HTERT RPE-1 (cell line): ENCODE measurements around the gene TBC1D16.

Experiments
- in situ Hi-C: fragments of 300-500 bp; cut with MboI; formaldehyde crosslinking; loops from 4 replicates; pipeline ENCODE4 v1.14.3; 2020; ENCODE audit warnings: low sequenced_read_pairs

The TBC1D16 gene

DNA sequence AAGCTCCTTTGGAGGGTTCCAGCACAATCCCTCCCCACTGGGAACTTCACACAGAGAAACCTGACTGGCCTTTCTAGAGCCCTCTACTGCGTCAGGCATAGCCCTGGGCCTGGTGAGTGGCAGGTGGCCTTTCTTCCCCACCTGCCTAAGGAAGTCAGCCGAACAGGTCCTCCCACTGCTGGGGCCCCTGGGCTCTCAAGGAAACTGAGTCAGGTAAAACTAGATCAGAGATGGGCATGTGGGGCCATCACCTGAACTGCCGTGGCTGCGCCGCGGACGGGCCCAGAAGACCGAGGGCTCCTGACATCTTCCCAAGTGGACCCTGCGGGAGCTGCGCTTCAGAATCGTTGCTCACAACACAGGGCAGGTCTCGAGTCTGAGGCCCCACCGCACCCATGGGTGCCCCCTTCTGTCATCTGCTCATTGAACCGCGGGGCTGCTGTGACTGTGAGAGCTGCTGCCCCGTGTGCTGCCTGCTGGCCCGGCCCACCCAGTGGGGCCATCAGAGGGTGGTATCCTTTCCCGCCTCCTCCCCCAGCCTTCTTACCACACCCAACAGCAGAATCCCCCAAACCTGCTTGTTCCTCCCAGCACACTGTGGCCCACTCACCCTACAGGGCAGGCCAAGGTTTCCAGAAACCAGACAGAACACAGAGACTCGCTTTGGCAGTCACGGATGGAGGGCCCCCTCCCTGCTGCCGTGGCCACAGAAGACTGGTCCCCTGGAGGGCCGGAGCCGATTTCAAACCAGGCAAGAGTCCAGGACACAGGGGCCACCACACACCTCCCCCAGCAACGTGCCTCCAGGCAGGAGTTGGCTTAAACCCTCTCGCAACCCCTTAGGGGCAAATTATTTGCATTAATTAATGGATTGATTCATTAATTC, 81.1 kb downstream of the TBC1D16 start:
- in situ Hi-C loops, result no loop called here

DNA sequence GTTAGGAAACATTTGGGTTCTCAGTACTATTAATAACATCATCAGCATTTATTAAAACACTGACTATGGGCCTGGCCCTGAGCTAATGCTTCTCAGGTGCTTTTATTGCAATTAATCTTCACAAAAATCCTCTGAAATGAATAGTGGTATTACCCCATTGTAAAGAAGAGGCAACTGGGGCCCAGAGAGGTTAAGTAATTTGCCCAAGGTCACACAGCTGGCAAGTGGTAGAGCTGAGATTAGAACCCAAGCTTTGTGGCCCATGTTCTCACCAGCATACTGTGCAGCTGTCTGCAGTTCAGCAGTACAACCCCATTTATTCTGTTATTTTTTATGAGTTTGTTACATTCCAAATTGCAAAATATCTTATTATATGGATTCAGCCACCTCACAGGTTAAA, 82.3 kb downstream of the TBC1D16 start:
- in situ Hi-C loops, result no loop called here

DNA sequence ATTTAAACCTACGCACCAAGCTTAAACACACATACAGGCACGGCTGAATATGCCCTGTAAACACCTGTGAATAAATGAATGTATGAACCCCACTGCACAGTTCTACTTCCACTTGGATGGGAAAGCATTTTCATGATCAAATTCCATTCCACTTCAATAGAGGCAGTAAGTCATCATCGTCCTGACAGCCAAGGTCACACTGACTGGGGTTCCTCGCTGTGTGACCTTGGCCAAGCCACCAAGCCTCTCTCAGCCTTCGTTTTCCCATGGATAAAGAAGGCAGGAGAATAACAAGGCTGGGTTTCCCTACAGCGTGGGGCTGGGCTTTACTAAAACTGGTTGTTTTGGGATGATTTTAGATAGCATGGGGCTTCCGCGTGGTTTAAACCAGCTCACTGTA, 82.8 kb downstream of the TBC1D16 start:
- in situ Hi-C loops, result no loop called here

DNA sequence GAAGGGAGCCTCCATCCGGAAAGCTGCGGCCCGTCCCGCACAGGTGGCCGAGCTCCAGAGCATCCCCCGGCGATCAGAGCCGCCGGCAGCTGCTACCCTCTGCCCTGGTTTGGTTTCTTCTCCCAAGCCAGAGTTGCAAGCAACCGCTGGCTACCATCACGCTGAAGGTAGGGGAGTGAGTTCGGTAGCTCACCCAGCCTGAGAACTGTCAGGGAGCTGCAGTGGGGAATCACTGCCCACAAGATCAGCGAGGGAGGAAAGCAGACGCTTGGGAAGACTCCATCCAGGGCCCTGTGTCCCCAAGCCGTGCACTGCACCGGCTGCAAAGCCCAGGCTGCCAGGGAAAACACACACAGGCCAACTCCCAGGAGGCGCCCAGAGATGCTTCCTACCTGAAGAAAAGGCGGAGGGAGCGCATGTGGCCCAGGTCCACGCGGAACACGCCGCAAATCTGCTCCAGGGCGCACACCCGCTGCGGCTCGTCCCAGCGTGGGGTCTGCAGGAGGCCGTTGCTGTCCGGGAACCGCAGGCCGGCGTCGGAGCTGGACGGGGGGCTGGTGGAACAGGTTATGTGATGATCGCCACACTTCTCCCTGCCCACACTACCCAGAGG, 83.3 kb downstream of the TBC1D16 start:
- in situ Hi-C loops, result no loop called here

DNA sequence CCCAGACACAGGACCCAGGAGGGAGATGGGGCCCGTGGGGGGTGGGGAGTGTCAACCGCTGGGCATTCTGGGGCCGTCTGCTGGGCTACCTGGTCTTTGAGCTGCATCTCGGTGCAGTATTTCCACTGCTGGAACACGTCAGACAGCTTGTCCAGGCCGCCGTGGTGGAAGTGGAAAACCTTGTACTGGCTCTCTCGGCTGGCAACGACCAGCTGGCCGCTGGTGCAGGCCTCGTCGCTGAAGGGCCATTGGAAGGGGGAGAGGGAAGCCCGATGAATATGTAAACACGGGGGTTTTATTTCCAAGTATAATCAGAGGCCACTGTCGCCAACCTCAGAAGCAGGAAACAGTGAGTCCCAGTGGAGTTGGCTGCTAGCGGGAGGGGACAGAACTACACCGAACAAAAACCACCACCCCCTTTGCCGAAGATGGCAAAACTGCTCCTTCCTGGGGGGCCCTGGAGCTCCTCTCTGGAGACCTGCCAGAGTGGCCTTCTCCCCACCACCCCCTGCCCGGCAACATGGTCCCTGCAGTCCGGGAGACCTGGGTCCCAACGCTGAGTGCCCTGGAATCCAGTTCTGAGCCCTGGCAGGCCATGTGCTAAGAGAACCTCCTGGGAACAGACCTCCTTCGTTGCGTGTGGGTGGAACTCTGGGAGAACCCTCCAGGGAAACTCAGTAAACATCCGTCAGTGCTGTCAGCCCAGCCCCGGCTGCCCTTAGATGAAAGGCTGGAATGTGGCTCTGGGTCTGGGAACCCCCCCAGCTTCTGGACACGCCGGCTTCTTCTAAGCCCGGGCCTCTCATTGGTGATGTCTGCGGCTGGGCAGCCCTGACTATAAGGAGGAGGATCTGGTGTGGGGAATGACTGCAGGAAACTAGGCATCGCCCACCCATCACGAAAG, 84.1 kb downstream of the TBC1D16 start:
- in situ Hi-C loops, result no loop called here

DNA sequence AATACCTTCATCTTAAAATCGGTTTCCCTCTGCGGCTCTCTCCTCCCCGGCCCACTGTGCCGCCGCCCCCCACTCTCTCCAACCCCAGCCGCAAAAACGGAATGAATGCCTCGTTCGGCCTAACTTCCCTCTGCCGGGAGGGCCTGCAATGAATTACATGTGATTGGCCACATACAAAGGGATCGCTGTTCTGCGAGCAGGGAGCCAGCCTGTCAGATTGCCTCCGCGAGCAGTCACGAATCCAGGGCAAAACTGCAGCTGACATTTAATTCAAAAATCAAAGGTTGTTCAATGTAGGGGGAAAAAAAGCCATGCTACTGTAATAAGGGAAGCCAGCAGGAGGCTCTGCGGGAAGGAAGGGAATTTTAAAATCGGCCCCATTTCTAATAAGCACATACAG, 84.9 kb downstream of the TBC1D16 start:
- in situ Hi-C loops, result no loop called here

DNA sequence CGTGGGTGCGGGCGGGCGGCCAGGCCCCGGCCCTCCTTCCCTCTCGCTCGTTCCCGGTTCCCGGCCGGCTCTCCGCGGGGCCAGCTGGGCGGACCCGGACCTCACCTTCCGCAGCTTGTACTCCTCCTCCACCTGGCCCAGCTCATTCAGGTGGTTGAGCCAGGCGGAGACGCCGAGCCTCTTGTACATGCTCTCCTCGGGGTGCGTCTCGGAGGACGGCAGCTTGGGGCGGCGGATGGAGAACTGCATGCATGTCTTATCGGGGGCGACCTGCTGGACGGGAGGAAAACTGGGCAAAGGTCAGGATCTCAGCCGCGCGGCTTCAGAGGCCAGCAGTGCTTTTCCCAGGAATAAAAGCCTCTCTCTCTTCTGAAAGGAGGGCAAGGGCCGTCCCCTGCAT, 85.4 kb downstream of the TBC1D16 start:
- in situ Hi-C loops, result no loop called here

DNA sequence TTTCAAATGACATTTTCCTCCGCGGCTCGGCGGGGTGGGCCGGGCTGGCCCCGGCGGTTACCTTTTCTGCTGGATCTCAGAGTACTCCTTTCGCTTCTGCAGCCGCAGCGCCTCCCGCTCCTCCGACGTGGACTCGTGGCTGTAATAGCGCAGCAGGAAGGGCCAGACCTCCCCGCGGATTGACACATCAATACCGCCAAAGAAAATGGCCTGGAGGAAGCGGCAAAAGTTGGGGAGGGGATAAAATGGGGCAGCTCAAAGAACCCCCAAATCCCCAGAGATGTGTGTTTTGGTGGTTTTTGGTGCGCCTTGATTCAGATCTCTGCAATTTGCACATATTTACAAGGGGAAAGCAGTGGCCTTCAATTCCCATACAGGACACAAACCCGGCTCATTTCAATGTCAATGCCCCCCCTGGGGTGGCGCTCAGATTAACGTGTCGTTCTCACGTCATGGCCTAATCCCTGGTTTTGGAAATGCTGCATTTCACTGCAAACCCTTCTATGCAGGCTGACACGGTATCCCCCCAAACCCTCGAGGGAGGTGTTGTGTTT, 85.9 kb downstream of the TBC1D16 start:
- in situ Hi-C loops, result no loop called here

DNA sequence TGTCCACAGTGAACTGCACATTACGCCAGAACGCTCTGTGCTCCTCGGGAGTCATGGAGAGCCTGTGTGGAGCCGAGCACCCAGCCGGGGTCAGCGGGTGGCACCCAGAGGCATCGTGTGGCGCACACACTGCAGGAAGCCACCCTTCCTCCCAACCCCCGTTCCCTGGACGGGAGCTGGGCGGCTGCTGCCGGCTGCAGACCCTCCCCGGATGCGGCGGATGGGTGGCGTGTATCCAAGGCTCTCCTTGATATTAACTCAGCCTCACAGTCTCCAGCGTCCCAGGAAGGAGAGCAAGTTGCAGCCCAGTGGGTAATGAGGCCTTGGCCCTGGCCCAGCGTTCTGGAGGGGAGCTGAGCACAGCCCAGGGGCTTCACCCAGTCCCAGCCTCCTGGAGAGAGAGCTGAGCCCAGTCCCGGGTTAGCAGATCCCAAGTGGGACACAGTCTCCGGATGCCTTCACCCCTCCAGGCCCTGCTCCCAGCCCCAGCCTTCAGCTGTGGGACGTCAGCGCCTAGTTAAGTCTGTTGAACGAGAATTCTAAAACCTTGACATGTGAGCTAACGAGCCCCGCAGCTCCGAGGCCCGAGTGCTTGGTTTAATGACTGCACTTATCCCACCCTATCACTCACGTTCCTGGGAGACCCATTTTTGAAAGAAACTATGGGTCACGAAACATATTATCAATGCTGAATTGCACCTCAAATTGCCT, 86.6 kb downstream of the TBC1D16 start:
- in situ Hi-C loops, result no loop called here

DNA sequence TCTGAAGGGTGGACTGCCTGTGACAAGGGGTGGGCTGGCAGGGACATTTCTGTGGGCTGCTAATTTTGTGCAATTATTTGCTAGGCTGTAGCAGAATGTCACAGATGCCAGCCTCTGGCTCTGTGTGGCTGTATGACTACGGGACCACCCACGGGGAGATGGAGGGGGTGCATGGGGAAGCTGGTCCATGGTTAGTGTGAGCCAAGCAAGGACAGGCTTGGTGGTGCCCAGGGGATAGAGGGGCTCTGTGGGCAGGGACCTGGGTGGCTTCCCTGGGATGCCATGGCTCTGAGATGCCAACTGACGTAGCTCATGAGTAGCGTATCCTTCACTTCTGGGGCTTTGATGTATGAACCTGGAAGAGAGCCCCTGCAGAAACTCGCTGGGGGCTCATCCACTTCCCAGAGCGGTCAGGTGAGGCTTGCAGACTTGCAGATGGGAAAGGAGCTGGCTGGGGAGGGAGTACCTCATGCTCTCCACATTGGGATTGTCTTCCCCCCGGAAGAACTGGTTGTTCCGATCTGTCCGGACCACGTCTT, 87.2 kb downstream of the TBC1D16 start:
- in situ Hi-C loops, result no loop called here

DNA sequence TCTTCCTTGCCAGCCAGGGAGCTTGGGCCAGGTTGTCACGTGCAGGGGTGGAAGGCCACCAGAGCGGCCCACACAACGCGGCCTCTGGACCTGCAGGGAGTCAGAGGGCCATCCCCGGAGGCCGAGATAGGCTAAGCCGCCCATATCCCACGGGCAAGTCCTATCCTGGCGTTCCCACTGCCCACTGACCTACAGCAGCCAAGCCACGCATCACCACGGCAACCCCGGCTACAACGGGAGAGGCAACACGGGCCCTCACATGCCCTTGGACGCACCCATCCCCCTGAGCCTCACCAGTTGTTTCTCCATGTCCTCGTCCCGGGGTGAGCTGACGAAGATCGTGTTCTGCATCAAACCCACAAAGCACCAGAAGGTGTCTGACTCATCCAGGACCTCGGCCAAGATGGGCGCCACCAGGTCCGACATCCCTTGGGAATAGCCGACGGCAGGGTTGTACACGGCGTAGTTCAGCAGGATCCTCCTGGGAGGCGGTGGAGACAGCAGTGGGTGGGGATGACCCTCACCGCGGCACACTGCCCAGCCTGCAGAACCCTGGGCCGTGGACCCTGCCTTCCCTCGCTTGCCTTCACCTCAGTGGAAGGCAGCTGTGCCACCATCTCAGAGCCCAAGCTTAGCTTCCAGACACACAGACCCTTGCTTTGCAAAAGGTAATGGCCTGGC, 88.2 kb downstream of the TBC1D16 start:
- in situ Hi-C loops, result no loop called here

DNA sequence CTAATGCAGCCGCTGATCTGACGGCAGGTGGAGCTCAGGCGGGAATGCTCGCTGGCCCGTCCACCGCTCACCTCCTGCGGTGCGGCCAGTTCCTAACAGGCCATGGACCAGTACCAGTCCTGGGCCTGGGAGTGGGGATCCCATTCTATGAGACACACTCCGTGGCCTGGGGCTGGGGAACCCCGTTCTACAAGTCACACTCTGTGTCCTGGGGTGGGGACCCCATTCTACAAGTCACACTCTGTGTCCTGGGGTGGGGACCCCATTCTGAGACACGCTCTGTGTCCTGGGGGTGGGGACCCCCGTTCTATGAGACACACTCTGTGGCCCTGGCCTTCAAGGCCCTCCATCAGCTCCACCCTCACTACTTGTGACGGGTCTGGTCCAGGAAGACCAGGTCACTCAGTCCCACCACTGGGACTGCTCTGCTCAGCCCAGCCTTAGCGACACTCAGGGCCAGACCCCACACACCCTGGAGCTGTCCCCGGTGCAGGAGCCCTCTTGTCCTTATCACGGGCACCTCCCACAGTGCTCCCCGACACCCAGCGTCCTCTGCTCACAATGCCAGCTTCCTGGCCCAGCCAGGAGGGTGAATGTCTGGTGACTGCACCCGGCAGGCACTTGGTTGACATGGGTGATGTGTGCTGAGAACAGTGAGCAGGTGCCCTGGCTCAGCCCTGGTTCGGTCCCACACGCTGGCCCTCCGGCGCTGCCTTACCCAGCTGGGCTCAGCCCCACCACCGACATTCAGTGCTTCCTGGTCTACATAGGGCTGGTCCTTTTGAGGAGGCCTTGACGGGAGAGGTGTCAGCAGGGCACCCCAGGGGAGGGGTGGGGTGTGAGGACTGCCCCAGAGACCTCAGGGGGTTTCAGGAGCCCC, 89.1 kb downstream of the TBC1D16 start:
- in situ Hi-C loops, result no loop called here

DNA sequence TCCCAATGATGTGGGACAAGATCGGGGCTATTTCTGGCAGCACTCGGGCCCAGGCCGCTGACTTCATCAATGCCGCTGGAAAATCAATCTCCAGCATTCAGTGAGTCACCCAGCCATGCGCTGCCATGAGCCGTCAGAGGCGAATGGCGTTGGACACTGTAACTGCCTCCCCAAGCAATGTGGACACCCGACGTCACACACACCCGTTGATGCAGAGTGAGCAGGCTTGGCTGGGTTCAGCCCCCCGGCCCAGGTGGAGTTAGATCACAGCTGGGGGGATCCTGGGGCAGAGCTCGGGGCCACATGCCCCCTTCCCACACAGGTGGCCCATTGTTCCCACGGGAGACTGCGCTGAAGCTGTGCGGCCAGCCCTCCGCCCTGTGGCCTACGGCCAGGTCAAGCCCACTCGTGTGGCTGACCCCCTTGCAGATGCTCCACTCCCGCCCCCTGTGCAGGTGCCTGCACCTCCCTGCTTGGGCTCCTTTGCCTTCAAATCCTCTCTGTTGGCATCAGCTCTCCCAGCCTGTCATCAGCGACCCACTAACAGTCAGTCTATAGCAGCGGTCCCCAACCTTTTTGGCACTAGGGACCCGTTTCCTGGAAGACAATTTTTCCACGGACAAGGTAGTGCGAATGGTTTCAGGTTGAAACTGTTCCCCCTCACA, 89.9 kb downstream of the TBC1D16 start:
- in situ Hi-C loops, result no loop called here

DNA sequence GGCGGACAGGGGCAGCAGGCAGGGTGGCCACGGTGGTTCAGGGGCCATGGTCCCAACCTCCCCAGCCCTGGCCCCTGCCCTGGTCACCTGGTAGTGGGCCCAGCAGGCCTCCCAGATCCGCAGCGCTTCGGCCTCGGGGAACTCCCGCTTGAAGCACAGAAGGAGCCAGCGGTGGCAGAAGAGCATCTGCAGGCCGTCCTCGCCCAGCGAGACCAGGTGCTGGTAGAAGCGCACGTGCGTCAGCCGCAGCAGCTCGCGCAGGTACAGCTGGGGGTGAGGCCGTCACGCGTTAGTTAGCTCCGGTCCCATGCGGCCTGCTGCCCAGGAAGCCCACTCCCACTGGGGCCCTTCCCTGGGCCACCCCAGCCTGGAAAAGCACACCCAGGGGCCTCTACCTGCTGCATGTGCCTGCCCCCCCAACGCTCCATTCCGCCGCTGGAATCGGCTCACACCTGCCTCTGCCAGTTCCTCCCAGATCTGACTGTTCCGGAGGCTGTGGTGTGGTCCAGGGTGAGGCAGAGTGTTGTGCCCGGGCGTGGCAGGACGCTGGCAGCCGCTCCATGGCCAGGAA, 90.8 kb downstream of the TBC1D16 start:
- in situ Hi-C loops, result no loop called here

DNA sequence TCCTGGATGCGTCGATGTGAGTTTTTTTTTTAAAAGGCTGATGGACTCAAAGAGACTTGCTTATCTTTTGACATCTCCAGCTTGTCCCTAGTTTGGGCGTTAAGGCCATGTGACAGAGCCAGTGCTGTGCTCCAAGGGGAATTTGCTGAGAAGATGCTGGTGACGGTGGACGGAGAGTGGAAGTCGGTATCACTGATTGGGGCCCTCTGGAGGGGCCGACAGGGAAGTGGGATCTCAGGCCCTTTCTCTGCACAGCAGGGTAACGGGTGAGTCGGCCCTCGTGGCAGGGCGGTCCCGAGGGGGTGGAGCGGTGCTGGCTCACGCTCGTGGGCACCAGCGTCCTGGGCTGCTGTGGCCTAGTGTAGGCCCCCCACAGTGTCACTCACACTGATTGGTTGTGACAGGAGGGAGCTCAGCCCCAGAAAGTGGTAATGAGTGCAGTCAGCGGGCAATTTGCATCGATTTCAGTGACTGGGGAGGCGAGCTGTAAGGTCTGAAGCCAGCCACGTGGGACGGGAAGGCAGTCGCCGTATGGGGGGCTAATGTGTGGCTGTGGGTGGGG, 91.3 kb downstream of the TBC1D16 start:
- in situ Hi-C loops, result no loop called here

DNA sequence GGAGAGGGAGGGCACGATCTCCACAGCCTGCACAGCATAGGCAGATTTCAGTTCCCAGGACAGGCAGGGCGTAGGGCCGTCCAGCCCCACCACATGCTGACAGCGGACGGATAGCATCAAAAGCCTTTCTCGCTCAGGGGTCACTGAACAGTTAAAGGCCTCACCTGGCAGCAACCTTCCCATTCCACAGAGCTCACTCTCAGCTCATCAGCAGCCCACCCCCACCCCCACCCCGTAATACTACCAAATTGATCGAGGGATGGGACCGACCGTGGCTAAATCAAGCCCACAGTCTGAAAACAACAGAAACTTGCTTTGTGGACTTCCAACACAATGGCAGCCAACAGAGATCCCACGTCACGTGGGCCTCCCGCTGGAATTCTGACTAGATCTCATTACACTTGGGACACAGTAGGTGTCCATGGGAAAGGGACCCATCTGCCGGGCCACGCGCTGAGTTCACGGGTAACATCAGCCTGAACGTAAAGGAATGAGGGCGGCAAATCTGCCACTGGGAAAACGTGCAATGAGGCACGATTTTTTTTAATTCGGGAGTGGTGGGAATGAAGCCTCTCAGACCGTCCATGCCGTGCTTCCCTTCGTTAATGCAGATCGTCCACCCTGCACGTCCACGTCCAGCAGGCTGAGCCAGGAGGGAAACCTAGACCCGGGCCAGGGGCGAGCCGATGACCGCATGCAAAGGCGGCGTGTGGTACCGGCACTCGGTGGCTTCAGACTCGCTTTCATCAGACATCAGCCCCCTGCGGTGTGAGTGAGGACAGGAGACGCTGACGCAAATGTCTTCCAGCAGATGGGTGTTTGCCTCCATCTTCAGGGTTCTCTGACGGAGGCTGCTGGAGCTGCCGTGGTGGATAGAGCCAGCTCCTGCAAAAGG, 92.1 kb downstream of the TBC1D16 start:
- in situ Hi-C loops, result no loop called here
